Type B pancreatic cell (in vitro differentiated cells): Measurements from ENCODE around the gene NFE2L2. TPM values are rescaled to one million over a fixed set of nuclear protein-coding genes. Genes with fewer than 3 reads are reported as not detected.
A peak's percentile ranks its signal among the peaks of the same experiment; 100 is the strongest.

Experiments used
- DNase-seq: peaks from one replicate; pipeline ENCODE4 v3.0.0; 2021; ENCODE audit warnings: mixed read lengths; ENCODE audit not compliant: unreplicated experiment; ENCODE audit errors: extremely low spot score
- H3K27ac Mint-ChIP-seq: 2 replicates; pipeline ENCODE4 v1.8.0; 2021; ENCODE audit warnings: mild to moderate bottlenecking, mixed read lengths
- H3K27me3 Mint-ChIP-seq: 2 replicates; pipeline ENCODE4 v1.8.0; 2021; ENCODE audit warnings: mixed read lengths
- H3K36me3 Mint-ChIP-seq: 2 replicates; pipeline ENCODE4 v1.8.0; 2021; ENCODE audit warnings: mixed read lengths
- H3K4me1 Mint-ChIP-seq: one replicate; pipeline ENCODE4 v1.8.0; 2021; ENCODE audit warnings: mixed read lengths; ENCODE audit not compliant: unreplicated experiment
- H3K4me3 Mint-ChIP-seq: 2 replicates; pipeline ENCODE4 v1.8.0; 2021; ENCODE audit warnings: mild to moderate bottlenecking, mixed read lengths
- H3K9me3 Mint-ChIP-seq: 2 replicates; pipeline ENCODE4 v1.8.0; 2021; ENCODE audit warnings: mixed read lengths
- total RNA-seq: library from RNA; stranded (reverse); gene quantifications from 2 replicates; pipeline ENCODE4 v1.2.1, GENCODE V29; 2021; ENCODE audit warnings: low replicate concordance
- TF ChIP-seq, protein P1 (sequence below): fragments of 200-600 bp; sonication (generic); conservative IDR thresholded peaks from 2 replicates; pipeline ENCODE4 v1.5.0; 2021; ENCODE audit warnings: antibody characterized with exemption, mild to moderate bottlenecking

Gene NFE2L2
- total RNA-seq, 1 donor from 2014 or later, result 74.7 TPM

DNA sequence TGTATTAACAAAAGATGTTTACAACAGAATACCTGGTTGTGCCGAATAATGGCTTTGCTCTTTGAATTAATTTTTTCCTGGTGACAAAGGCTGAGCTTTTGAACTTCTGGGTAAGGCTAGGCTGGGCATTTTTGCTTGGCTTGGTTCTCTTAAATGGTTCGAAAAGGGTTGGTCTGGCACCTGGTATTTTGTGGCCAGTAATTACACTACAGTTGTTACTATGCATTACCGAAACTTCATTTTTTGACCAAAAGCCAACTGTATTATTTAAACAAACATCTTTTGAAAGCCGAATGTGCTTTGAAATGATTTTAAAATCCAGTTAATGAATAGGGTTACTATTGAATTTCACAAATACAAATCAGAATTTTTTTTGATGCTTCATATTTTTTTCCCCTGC, 19.4 kb upstream of the NFE2L2 start:
- H3K27me3 Mint-ChIP-seq, result no peaks in the 10 kb centered on the region

GRCh38 chr2:177282787-177283572, 18.5 kb upstream of the NFE2L2 start:
- Mint-ChIP-seq H3K9me3 (no peaks in the 10 kb centered on the region), H3K27ac (peak overlapping the region; percentile 35), H3K4me3 (no peak overlapping the region), H3K36me3 (no peaks in the 10 kb centered on the region), H3K27me3 (no peaks in the 10 kb centered on the region), H3K4me1 (peaks cover 21% of the 10 kb centered on the region)
- no peak for DNase-seq
- TF ChIP-seq, protein P1, sequence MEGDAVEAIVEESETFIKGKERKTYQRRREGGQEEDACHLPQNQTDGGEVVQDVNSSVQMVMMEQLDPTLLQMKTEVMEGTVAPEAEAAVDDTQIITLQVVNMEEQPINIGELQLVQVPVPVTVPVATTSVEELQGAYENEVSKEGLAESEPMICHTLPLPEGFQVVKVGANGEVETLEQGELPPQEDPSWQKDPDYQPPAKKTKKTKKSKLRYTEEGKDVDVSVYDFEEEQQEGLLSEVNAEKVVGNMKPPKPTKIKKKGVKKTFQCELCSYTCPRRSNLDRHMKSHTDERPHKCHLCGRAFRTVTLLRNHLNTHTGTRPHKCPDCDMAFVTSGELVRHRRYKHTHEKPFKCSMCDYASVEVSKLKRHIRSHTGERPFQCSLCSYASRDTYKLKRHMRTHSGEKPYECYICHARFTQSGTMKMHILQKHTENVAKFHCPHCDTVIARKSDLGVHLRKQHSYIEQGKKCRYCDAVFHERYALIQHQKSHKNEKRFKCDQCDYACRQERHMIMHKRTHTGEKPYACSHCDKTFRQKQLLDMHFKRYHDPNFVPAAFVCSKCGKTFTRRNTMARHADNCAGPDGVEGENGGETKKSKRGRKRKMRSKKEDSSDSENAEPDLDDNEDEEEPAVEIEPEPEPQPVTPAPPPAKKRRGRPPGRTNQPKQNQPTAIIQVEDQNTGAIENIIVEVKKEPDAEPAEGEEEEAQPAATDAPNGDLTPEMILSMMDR, result no peak

More for the DNA sequence above, 19.4 kb upstream of the NFE2L2 start:
- no peak overlapping the region for H3K4me3 Mint-ChIP-seq
- TF ChIP-seq, protein P1, result no peak
- no peaks in the 10 kb centered on the region for H3K36me3 Mint-ChIP-seq
- DNase-seq, result no peak
- peak overlapping the region; percentile 35 for H3K27ac Mint-ChIP-seq
- H3K4me1 Mint-ChIP-seq, result peaks cover 21% of the 10 kb centered on the region
- no peaks in the 10 kb centered on the region for H3K9me3 Mint-ChIP-seq

GRCh38 chr2:177282181-177282641, 17.7 kb upstream of the NFE2L2 start:
- H3K4me3 Mint-ChIP-seq, result no peak overlapping the region
- no peaks in the 10 kb centered on the region for H3K9me3 Mint-ChIP-seq
- peak overlapping the region; percentile 25 for H3K27ac Mint-ChIP-seq
- no peak for DNase-seq
- peaks cover 21% of the 10 kb centered on the region for H3K4me1 Mint-ChIP-seq
- H3K27me3 Mint-ChIP-seq, result no peaks in the 10 kb centered on the region
- TF ChIP-seq, protein P1, result no peak
- H3K36me3 Mint-ChIP-seq, result no peaks in the 10 kb centered on the region

- H3K9me3 Mint-ChIP-seq, result no peaks in the 10 kb centered on the region
- TF ChIP-seq, protein P1, result no peak
- H3K4me3 Mint-ChIP-seq, result no peak overlapping the region
- H3K36me3 Mint-ChIP-seq, result no peaks in the 10 kb centered on the region
- no peaks in the 10 kb centered on the region for H3K27me3 Mint-ChIP-seq
- peaks cover 21% of the 10 kb centered on the region for H3K4me1 Mint-ChIP-seq
- no peak for DNase-seq
- no peak overlapping the region for H3K27ac Mint-ChIP-seq
These were observed 17.1 kb upstream of the NFE2L2 start for GRCh38 chr2:177281400-177282180.

DNA sequence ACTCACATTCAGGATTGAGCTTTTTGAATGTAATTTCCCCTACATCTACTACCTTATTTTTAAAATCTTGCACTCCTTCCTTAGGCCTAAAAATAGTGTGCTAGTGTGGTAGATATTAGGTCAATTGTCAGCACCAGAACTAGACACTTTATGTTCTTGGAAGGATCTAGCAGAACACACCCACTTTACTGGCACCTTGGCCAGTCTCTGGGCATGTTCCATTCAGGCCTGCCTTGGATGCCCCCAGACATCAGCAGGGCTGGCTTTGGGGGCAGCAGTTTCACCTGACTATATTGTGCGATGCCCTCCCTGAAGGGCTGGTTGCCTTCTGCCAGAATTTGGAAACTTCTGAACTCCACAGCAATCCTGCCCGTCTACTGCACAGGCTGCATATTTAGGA, 15.3 kb upstream of the NFE2L2 start:
- peaks cover 18% of the 10 kb centered on the region for H3K4me1 Mint-ChIP-seq
- H3K27me3 Mint-ChIP-seq, result no peaks in the 10 kb centered on the region
- TF ChIP-seq, protein P1, result no peak
- H3K4me3 Mint-ChIP-seq, result no peak overlapping the region
- no peak overlapping the region for H3K27ac Mint-ChIP-seq
- no peaks in the 10 kb centered on the region for H3K9me3 Mint-ChIP-seq
- H3K36me3 Mint-ChIP-seq, result no peaks in the 10 kb centered on the region
- no peak for DNase-seq
